Measurements from ENCODE around the gene AKT2. TPM values are rescaled to one million over a fixed set of nuclear protein-coding genes. Genes with fewer than 3 reads are reported as not detected.

The AKT2 gene
- polyA plus RNA-seq, 1 donor from 2014 or later, result 131 TPM

- Histone ChIP-seq H3K4me3 (ENCODE audit: low read length) (no peak overlapping the region), H3K27me3 (ENCODE audit: insufficient read depth, low read depth, low read length) (no peaks in the 10 kb centered on the region), H3K36me3 (ENCODE audit: insufficient read depth, low read length) (no peaks in the 10 kb centered on the region), H3K79me2 (replicated peaks; ENCODE audit: insufficient read depth, low read length) (no peaks in the 10 kb centered on the region), H3K9me3 (ENCODE audit: low read length) (no peaks in the 10 kb centered on the region), H3K27ac (ENCODE audit: low read length) (no peak overlapping the region), H3F3A (ENCODE audit: insufficient read depth, low read length, poor library complexity, severe bottlenecking) (no peaks in the 10 kb centered on the region), H4K20me1 (ENCODE audit: insufficient read depth) (no peaks in the 10 kb centered on the region), H3K9ac (ENCODE audit: low read length) (no peak overlapping the region), H3K9me2 (ENCODE audit: insufficient read depth, low read length) (no peaks in the 10 kb centered on the region), H2AFZ (ENCODE audit: low read depth, low read length) (no peak overlapping the region), H3K4me2 (ENCODE audit: low read length) (no peak overlapping the region)
- TF ChIP-seq SMC3 (conservative IDR thresholded peaks at IDR 0.05; ENCODE audit: poor library complexity), result no peak
- no peak for TF ChIP-seq TAF1 (IDR thresholded peaks at IDR 0.05; ENCODE audit: low read depth)
- TF ChIP-seq RAD21 (conservative IDR thresholded peaks at IDR 0.05), result no peak
- no peak for TF ChIP-seq POLR2AphosphoS5 (IDR thresholded peaks at IDR 0.05)
- TF ChIP-seq, protein P1, sequence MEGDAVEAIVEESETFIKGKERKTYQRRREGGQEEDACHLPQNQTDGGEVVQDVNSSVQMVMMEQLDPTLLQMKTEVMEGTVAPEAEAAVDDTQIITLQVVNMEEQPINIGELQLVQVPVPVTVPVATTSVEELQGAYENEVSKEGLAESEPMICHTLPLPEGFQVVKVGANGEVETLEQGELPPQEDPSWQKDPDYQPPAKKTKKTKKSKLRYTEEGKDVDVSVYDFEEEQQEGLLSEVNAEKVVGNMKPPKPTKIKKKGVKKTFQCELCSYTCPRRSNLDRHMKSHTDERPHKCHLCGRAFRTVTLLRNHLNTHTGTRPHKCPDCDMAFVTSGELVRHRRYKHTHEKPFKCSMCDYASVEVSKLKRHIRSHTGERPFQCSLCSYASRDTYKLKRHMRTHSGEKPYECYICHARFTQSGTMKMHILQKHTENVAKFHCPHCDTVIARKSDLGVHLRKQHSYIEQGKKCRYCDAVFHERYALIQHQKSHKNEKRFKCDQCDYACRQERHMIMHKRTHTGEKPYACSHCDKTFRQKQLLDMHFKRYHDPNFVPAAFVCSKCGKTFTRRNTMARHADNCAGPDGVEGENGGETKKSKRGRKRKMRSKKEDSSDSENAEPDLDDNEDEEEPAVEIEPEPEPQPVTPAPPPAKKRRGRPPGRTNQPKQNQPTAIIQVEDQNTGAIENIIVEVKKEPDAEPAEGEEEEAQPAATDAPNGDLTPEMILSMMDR (IDR thresholded peaks at IDR 0.05; ENCODE audit: poor library complexity, severe bottlenecking), result no peak
- TF ChIP-seq MXI1 (conservative IDR thresholded peaks at IDR 0.05; ENCODE audit: poor library complexity, severe bottlenecking), result no peak
- TF ChIP-seq EP300 (conservative IDR thresholded peaks at IDR 0.05; ENCODE audit: poor library complexity, severe bottlenecking), result no peak
Observed at GRCh38 chr19:40321566-40322270, 36.6 kb upstream of the AKT2 start.

- H3K9me2 ChIP-seq (ENCODE audit: insufficient read depth, low read length), result no peaks in the 10 kb centered on the region
- TF ChIP-seq SMC3 (conservative IDR thresholded peaks at IDR 0.05; ENCODE audit: poor library complexity) (no peak), EP300 (conservative IDR thresholded peaks at IDR 0.05; ENCODE audit: poor library complexity, severe bottlenecking) (no peak), TAF1 (IDR thresholded peaks at IDR 0.05; ENCODE audit: low read depth) (no peak), MXI1 (conservative IDR thresholded peaks at IDR 0.05; ENCODE audit: poor library complexity, severe bottlenecking) (no peak), REST (IDR thresholded peaks at IDR 0.05; ENCODE audit: borderline replicate concordance) (no peak), POLR2AphosphoS5 (IDR thresholded peaks at IDR 0.05) (no peak), EZH2 (IDR thresholded peaks at IDR 0.05; ENCODE audit: borderline replicate concordance, insufficient read depth, low read length, poor library complexity, severe bottlenecking) (no peak), RAD21 (conservative IDR thresholded peaks at IDR 0.05) (no peak)
- TF ChIP-seq, protein P1 (IDR thresholded peaks at IDR 0.05; ENCODE audit: poor library complexity, severe bottlenecking), result no peak
- H3K9me3 ChIP-seq (ENCODE audit: low read length), result no peaks in the 10 kb centered on the region
- no peaks in the 10 kb centered on the region for H4K20me1 ChIP-seq (ENCODE audit: insufficient read depth)
- H3K4me3 ChIP-seq (ENCODE audit: low read length), result no peak overlapping the region
- no peaks in the 10 kb centered on the region for H3K36me3 ChIP-seq (ENCODE audit: insufficient read depth, low read length)
- no peak overlapping the region for H3K9ac ChIP-seq (ENCODE audit: low read length)
- no peak overlapping the region for H3K27ac ChIP-seq (ENCODE audit: low read length)
- no peak overlapping the region for H3K4me2 ChIP-seq (ENCODE audit: low read length)
- no peaks in the 10 kb centered on the region for H3F3A ChIP-seq (ENCODE audit: insufficient read depth, low read length, poor library complexity, severe bottlenecking)
- no peak overlapping the region for H2AFZ ChIP-seq (ENCODE audit: low read depth, low read length)
- no peaks in the 10 kb centered on the region for H3K27me3 ChIP-seq (ENCODE audit: insufficient read depth, low read depth, low read length)
- no peaks in the 10 kb centered on the region for H3K79me2 ChIP-seq (replicated peaks; ENCODE audit: insufficient read depth, low read length)
Observed at GRCh38 chr19:40321076-40321475, 35.9 kb upstream of the AKT2 start.

Data from neural cell (in vitro differentiated cells).